Tibial artery (tissue), 4 donors: ENCODE data around the gene NPHS1.

Experiments used
- DNase-seq, 2 donors: peaks; one replicate each; pipeline ENCODE4 v3.0.0-alpha.2; 2019
- H3K27ac ChIP-seq, 2 donors: fragments of 200-600 bp; sonication (generic) in 1 of 2; 1 replicate in 1 of 2; 2 replicates in 1 of 2; pipeline ENCODE4 v1.5.1; 2018 to 2019; ENCODE audit warnings: mild to moderate bottlenecking in 1 of 2
- H3K27me3 ChIP-seq, 2 donors: fragments of 200-600 bp; sonication (generic) in 1 of 2; one replicate each; pipeline versions ENCODE4 v1.5.1 to v1.6.0; 2016 to 2019
- H3K36me3 ChIP-seq, 3 donors: fragments of 200-600 bp; sonication (generic) in 2 of 3; one replicate each; pipeline ENCODE4 v1.5.1; 2016 to 2019; ENCODE audit warnings: mild to moderate bottlenecking in 2 of 3
- H3K4me1 ChIP-seq, 4 donors: fragments of 200-600 bp; sonication (generic) in 2 of 4; 1 replicate in 3 of 4; 2 replicates in 1 of 4; pipeline ENCODE4 v1.5.1; 2016 to 2019
- H3K4me3 ChIP-seq, 2 donors: fragments of 200-600 bp; sonication (generic) in 1 of 2; 1 replicate in 1 of 2; 2 replicates in 1 of 2; pipeline ENCODE4 v1.5.1; 2018 to 2019; ENCODE audit warnings: mild to moderate bottlenecking in 2 of 2
- H3K9me3 ChIP-seq, 3 donors: fragments of 200-600 bp; sonication (generic) in 1 of 3; one replicate each; pipeline ENCODE4 v1.5.1; 2016 to 2019
- intact Hi-C: fragments of 100-400 bp; cut with DNase I; formaldehyde crosslinking; loops from one replicate; pipeline ENCODE4 v1.15.0; 2023; ENCODE audit warnings: low total_unique reads
- TF ChIP-seq, protein P1 (sequence below), 2 experiments: fragments of 200-600 bp in 1 of 2; fragments of 450-650 bp in 1 of 2; IDR thresholded peaks; one replicate each; pipeline ENCODE4 v1.5.1; 2017 to 2019; ENCODE audit warnings: antibody characterized with exemption in 2 of 2, mild to moderate bottlenecking in 1 of 2, moderate library complexity in 1 of 2

NPHS1 gene

GRCh38 chr19:35786299-35787160 lies 65.8 kb downstream of the NPHS1 start:
- Histone ChIP-seq H3K4me1 (no peaks in the 10 kb centered on the region), H3K27me3 (no peaks in the 10 kb centered on the region), H3K27ac (no peak overlapping the region), H3K9me3 (no peaks in the 10 kb centered on the region), H3K4me3 (no peak overlapping the region), H3K36me3 (peaks cover 12 to 67% (median 26%) of the 10 kb centered on the region in 3 donors)
- no peak for DNase-seq
- TF ChIP-seq, protein P1, sequence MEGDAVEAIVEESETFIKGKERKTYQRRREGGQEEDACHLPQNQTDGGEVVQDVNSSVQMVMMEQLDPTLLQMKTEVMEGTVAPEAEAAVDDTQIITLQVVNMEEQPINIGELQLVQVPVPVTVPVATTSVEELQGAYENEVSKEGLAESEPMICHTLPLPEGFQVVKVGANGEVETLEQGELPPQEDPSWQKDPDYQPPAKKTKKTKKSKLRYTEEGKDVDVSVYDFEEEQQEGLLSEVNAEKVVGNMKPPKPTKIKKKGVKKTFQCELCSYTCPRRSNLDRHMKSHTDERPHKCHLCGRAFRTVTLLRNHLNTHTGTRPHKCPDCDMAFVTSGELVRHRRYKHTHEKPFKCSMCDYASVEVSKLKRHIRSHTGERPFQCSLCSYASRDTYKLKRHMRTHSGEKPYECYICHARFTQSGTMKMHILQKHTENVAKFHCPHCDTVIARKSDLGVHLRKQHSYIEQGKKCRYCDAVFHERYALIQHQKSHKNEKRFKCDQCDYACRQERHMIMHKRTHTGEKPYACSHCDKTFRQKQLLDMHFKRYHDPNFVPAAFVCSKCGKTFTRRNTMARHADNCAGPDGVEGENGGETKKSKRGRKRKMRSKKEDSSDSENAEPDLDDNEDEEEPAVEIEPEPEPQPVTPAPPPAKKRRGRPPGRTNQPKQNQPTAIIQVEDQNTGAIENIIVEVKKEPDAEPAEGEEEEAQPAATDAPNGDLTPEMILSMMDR (IDR thresholded peaks at IDR 0.05), result no peak
- intact Hi-C loops, result no loop called here

- no peaks in the 10 kb centered on the region for H3K9me3 ChIP-seq
- intact Hi-C loops, result no loop called here
- no peak overlapping the region for H3K27ac ChIP-seq
- H3K36me3 ChIP-seq, result peaks cover 21 to 79% (median 38%) of the 10 kb centered on the region in 3 donors
- H3K4me3 ChIP-seq, result no peak overlapping the region
- H3K27me3 ChIP-seq, result no peaks in the 10 kb centered on the region
- no peaks in the 10 kb centered on the region for H3K4me1 ChIP-seq
- no peak for DNase-seq
- TF ChIP-seq, protein P1 (IDR thresholded peaks at IDR 0.05), result no peak
Measured at GRCh38 chr19:35785339-35785627, 67.0 kb downstream of the NPHS1 start.

GRCh38 chr19:35784503-35785338 lies 67.6 kb downstream of the NPHS1 start:
- H3K27me3 ChIP-seq, result no peaks in the 10 kb centered on the region
- no peak for DNase-seq
- H3K9me3 ChIP-seq, result no peaks in the 10 kb centered on the region
- H3K4me3 ChIP-seq, result no peak overlapping the region
- no peak overlapping the region for H3K27ac ChIP-seq
- no peaks in the 10 kb centered on the region for H3K4me1 ChIP-seq
- H3K36me3 ChIP-seq, result peaks cover 27 to 85% (median 42%) of the 10 kb centered on the region in 3 donors
- TF ChIP-seq, protein P1 (IDR thresholded peaks at IDR 0.05), result no peak
- intact Hi-C loops, result no loop called here

- TF ChIP-seq, protein P1 (IDR thresholded peaks at IDR 0.05), result no peak
- Histone ChIP-seq H3K36me3 (peaks cover 27 to 94% (median 45%) of the 10 kb centered on the region in 3 donors), H3K27ac (no peak overlapping the region), H3K4me1 (no peaks in the 10 kb centered on the region), H3K27me3 (no peaks in the 10 kb centered on the region), H3K9me3 (no peaks in the 10 kb centered on the region), H3K4me3 (no peak overlapping the region)
- DNase-seq, result no peak
- intact Hi-C loops, result no loop called here
Measured at GRCh38 chr19:35783469-35784434, 68.6 kb downstream of the NPHS1 start.

DNA sequence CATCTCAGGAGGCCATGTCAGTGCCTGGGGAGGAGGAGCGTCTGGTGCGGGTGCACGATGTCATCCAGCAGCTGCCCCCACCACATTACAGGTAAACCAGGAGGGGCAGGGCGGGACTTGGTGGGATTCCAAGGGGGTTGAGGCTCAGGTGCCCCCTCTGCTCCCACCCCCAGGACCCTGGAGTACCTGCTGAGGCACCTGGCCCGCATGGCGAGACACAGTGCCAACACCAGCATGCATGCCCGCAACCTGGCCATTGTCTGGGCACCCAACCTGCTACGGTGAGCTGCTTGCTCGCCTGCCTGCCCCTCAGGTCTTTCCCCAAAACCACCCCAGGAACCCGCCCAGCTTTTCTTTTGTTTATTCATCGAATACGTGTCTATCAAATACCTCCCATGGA lies 69.7 kb downstream of the NPHS1 start:
- peaks cover 27 to 99% (median 50%) of the 10 kb centered on the region in 3 donors for H3K36me3 ChIP-seq
- H3K27ac ChIP-seq, result no peak overlapping the region
- H3K27me3 ChIP-seq, result no peaks in the 10 kb centered on the region
- H3K4me3 ChIP-seq, result no peak overlapping the region
- no peak for DNase-seq
- H3K9me3 ChIP-seq, result no peaks in the 10 kb centered on the region
- H3K4me1 ChIP-seq, result no peaks in the 10 kb centered on the region
- TF ChIP-seq, protein P1 (IDR thresholded peaks at IDR 0.05), result no peak
- intact Hi-C loops, result no loop called here
